ENCODE results near the gene PHLDB3. TPM values are rescaled to one million over a fixed set of nuclear protein-coding genes. Genes with fewer than 3 reads are reported as not detected.

Gene PHLDB3
- total RNA-seq, 1 experiment from 2014 or later: 9.0 TPM

DNA sequence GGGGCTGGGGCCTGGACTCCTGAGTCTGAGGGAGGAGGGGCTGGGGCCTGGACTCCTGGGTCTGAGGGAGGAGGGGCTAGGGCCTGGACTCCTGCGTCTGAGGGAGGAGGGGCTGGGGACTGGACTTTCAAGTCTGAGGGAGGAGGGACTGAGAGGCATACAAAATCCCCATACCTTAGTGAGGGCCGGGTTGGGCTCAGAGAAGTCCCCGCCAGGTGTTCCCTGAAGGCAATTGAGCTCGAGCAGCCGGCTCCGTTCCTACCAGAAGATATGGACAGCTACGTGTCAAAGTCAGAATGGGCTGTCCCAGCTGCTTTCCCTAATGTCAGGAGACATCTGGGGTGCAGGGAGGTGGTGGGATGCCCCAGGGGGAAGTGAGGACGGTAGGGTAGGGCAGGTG lies 9.5 kb downstream of the PHLDB3 start:
- POLR2A ChIA-PET (ENCODE audit: low non-redundant PET): no interaction called here
- no peak overlapping the region for H3K27ac ChIP-seq (ENCODE audit: low read depth, low read length, poor library complexity, severe bottlenecking)
- H3K9me3 ChIP-seq (ENCODE audit: low read depth, low read length, poor library complexity, severe bottlenecking): no peaks in the 10 kb centered on the region

DNA sequence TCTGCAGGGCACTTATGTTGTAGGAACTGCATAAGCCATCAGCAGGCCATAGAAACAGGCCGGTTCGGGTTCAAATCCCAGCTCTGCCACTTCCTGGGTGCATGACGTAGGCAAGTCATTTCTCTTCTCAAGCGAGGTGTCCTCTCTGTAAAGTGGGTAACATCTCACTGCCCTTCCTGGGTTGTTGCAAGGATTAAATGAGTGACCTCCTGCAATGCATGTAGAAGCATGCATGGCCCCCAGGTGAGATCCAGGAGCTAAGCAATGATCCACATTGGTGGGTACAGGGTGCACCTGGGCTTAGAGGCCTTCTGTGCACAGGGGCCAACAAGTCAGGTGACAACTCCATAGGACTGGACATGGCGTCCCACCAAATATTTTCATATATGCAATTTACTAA lies 13.8 kb downstream of the PHLDB3 start:
- H3K9me3 ChIP-seq (ENCODE audit: low read depth, low read length, poor library complexity, severe bottlenecking): no peaks in the 10 kb centered on the region
- H3K4me1 ChIP-seq (ENCODE audit: insufficient read depth, low read length, poor library complexity, severe bottlenecking): no peaks in the 10 kb centered on the region
- DNase-seq (ENCODE audit: low spot score): no peak
- no peak overlapping the region for H3K4me3 ChIP-seq (ENCODE audit: low read depth, low read length, poor library complexity, severe bottlenecking)
- no peaks in the 10 kb centered on the region for H3K27me3 ChIP-seq (replicated peaks; ENCODE audit: insufficient read depth, low read depth, low read length, poor library complexity)
- H3K36me3 ChIP-seq (ENCODE audit: insufficient read depth, low read length, poor library complexity, severe bottlenecking): peaks cover 2% of the 10 kb centered on the region
- H3K27ac ChIP-seq (ENCODE audit: low read depth, low read length, poor library complexity, severe bottlenecking): no peak overlapping the region
- ChIA-PET POLR2A (ENCODE audit: low non-redundant PET) (no interaction called here), CTCF (interaction anchor here (0.6 kb wide), 1 partner anchor 31 kb away, joined by 3 read pairs; no protein-coding TSS in a partner anchor)
- intact Hi-C loops (cut with micrococcal nuclease; ENCODE audit: unreplicated experiment): no loop called here
- TF ChIP-seq, protein P1, sequence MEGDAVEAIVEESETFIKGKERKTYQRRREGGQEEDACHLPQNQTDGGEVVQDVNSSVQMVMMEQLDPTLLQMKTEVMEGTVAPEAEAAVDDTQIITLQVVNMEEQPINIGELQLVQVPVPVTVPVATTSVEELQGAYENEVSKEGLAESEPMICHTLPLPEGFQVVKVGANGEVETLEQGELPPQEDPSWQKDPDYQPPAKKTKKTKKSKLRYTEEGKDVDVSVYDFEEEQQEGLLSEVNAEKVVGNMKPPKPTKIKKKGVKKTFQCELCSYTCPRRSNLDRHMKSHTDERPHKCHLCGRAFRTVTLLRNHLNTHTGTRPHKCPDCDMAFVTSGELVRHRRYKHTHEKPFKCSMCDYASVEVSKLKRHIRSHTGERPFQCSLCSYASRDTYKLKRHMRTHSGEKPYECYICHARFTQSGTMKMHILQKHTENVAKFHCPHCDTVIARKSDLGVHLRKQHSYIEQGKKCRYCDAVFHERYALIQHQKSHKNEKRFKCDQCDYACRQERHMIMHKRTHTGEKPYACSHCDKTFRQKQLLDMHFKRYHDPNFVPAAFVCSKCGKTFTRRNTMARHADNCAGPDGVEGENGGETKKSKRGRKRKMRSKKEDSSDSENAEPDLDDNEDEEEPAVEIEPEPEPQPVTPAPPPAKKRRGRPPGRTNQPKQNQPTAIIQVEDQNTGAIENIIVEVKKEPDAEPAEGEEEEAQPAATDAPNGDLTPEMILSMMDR (conservative IDR thresholded peaks at IDR 0.05; ENCODE audit: low read depth, low read length): no peak
- no peak for TF ChIP-seq EZH2 (IDR thresholded peaks at IDR 0.05; ENCODE audit: borderline replicate concordance, low read depth, low read length, poor library complexity, severe bottlenecking)
- no TSS peak for BruUV-seq (replicated peaks)

More for the DNA sequence above, 9.5 kb downstream of the PHLDB3 start:
- intact Hi-C loops (cut with micrococcal nuclease; ENCODE audit: unreplicated experiment): no loop called here
- Histone ChIP-seq H3K4me3 (ENCODE audit: low read depth, low read length, poor library complexity, severe bottlenecking) (no peak overlapping the region), H3K4me1 (ENCODE audit: insufficient read depth, low read length, poor library complexity, severe bottlenecking) (no peaks in the 10 kb centered on the region), H3K36me3 (ENCODE audit: insufficient read depth, low read length, poor library complexity, severe bottlenecking) (peaks cover 2% of the 10 kb centered on the region), H3K27me3 (replicated peaks; ENCODE audit: insufficient read depth, low read depth, low read length, poor library complexity) (no peaks in the 10 kb centered on the region)
- DNase-seq (ENCODE audit: low spot score): no peak
- no TSS peak for BruUV-seq (replicated peaks)
- CTCF ChIA-PET: no interaction called here
- TF ChIP-seq EZH2 (IDR thresholded peaks at IDR 0.05; ENCODE audit: borderline replicate concordance, low read depth, low read length, poor library complexity, severe bottlenecking): no peak
- TF ChIP-seq, protein P1 (conservative IDR thresholded peaks at IDR 0.05; ENCODE audit: low read depth, low read length): no peak

DNA sequence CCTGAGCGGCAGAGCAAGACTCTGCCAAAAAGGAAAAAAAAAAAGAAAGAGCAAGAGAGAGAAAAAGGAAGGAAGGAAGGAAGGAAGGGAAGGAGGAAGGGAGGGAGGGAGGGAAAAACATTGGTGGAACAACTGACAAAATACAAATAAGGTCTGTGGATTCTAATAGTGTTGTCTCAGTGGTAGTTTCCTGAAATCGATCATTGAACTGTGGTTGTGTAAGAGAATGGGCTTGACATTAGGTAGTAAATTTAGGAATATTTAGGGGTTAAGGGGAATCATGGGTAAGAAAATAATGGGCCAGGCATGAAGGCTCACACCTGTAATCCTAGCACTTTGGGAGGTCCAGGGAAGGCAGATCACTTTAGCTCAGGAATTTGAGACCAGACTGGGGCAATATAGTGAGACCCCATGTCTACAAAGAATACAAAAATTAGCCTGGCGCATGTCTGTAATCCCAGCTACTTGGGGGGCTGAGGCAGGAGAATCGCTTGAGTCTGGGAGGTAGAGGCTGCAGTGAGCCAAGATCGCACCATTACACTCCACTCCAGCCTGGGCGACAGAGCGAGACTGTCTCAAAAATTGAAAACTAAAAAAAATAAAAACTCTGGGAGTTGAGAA lies 14.5 kb downstream of the PHLDB3 start:
- intact Hi-C loops (cut with micrococcal nuclease; ENCODE audit: unreplicated experiment): no loop called here
- BruUV-seq (replicated peaks): no TSS peak
- no peaks in the 10 kb centered on the region for H3K36me3 ChIP-seq (ENCODE audit: insufficient read depth, low read length, poor library complexity, severe bottlenecking)
- no peak for DNase-seq (ENCODE audit: low spot score)
- TF ChIP-seq, protein P1 (conservative IDR thresholded peaks at IDR 0.05; ENCODE audit: low read depth, low read length): no peak
- TF ChIP-seq EZH2 (IDR thresholded peaks at IDR 0.05; ENCODE audit: borderline replicate concordance, low read depth, low read length, poor library complexity, severe bottlenecking): no peak
- H3K27ac ChIP-seq (ENCODE audit: low read depth, low read length, poor library complexity, severe bottlenecking): no peak overlapping the region
- no peak overlapping the region for H3K4me3 ChIP-seq (ENCODE audit: low read depth, low read length, poor library complexity, severe bottlenecking)
- H3K9me3 ChIP-seq (ENCODE audit: low read depth, low read length, poor library complexity, severe bottlenecking): no peaks in the 10 kb centered on the region
- ChIA-PET CTCF (interaction anchor here (0.6 kb wide), 1 partner anchor 26 kb away, joined by 4 read pairs; no protein-coding TSS in a partner anchor), POLR2A (ENCODE audit: low non-redundant PET) (no interaction called here)
- H3K27me3 ChIP-seq (replicated peaks; ENCODE audit: insufficient read depth, low read depth, low read length, poor library complexity): no peaks in the 10 kb centered on the region
- no peaks in the 10 kb centered on the region for H3K4me1 ChIP-seq (ENCODE audit: insufficient read depth, low read length, poor library complexity, severe bottlenecking)

All from A673 (cell line).